ENCODE data around the gene KCNG3. TPM values are rescaled to one million over a fixed set of nuclear protein-coding genes. Genes with fewer than 3 reads are reported as not detected.

KCNG3 gene
- polyA plus RNA-seq, 3 donors = not detected

DNA sequence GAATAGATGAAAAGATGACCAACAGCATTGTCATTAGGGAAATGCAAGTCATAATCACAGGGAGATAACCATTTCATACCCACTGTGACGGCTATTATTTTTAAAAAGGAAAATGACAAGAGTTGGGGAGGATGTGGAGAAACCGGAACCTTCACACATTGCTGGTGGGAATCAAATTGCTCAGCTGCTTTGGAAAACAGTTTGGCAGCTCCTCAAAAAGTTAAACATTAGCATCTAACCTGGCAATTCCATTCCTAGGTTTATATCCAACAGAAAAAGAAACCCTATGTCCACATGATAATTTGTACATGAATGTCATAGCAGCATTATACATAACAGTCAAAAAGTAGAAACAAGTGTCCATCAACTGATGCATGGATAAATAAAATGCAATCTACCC lies 58.2 kb downstream of the KCNG3 start:
- Mint-ChIP-seq H3K27me3 (ENCODE audit: low read depth in 3 of 3) (peaks cover 0 to 9% (median 7%) of the 10 kb centered on the region in 3 donors), H3K36me3 (no peaks in the 10 kb centered on the region), H3K4me3 (no peak overlapping the region), H3K9me3 (peaks cover 0 to 2% (median 0%) of the 10 kb centered on the region in 7 donors), H3K27ac (no peak overlapping the region), H3K4me1 (no peaks in the 10 kb centered on the region)
- Histone ChIP-seq H3K27ac (ENCODE audit: low read depth in 1 of 2, low read length in 2 of 2) (no peak overlapping the region), H3K9ac (ENCODE audit: insufficient read depth, low read length, poor library complexity, severe bottlenecking) (no peak overlapping the region), H2AFZ (ENCODE audit: insufficient read depth, low read depth, low read length, poor library complexity, severe bottlenecking) (no peak overlapping the region), H3K79me2 (ENCODE audit: insufficient read depth, low read length) (no peaks in the 10 kb centered on the region), H4K20me1 (ENCODE audit: insufficient read depth, low read length) (no peaks in the 10 kb centered on the region), H3K4me3 (replicated peaks in 1 of 3; ENCODE audit: low read depth in 2 of 3, low read length in 3 of 3) (no peak overlapping the region), H3K36me3 (replicated peaks in 1 of 2; ENCODE audit: control insufficient read depth in 1 of 2, insufficient read depth in 2 of 2, low read length in 2 of 2) (no peaks in the 10 kb centered on the region), H3K4me2 (replicated peaks; ENCODE audit: extremely low read depth, low read length, poor library complexity, severe bottlenecking) (no peak overlapping the region), H3K9me3 (replicated peaks in 1 of 2; ENCODE audit: control insufficient read depth in 1 of 2, insufficient read depth in 1 of 2, low read length in 2 of 2) (no peaks in the 10 kb centered on the region), H3K27me3 (ENCODE audit: control insufficient read depth in 2 of 2, insufficient read depth in 2 of 2, low read length in 2 of 2) (peaks cover 2 to 3% of the 10 kb centered on the region in 2 donors), H3K4me1 (ENCODE audit: control insufficient read depth in 1 of 2, insufficient read depth in 2 of 2, low read length in 2 of 2) (no peaks in the 10 kb centered on the region)
- no peak for DNase-seq
- TF ChIP-seq, protein P1, sequence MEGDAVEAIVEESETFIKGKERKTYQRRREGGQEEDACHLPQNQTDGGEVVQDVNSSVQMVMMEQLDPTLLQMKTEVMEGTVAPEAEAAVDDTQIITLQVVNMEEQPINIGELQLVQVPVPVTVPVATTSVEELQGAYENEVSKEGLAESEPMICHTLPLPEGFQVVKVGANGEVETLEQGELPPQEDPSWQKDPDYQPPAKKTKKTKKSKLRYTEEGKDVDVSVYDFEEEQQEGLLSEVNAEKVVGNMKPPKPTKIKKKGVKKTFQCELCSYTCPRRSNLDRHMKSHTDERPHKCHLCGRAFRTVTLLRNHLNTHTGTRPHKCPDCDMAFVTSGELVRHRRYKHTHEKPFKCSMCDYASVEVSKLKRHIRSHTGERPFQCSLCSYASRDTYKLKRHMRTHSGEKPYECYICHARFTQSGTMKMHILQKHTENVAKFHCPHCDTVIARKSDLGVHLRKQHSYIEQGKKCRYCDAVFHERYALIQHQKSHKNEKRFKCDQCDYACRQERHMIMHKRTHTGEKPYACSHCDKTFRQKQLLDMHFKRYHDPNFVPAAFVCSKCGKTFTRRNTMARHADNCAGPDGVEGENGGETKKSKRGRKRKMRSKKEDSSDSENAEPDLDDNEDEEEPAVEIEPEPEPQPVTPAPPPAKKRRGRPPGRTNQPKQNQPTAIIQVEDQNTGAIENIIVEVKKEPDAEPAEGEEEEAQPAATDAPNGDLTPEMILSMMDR (IDR thresholded peaks at IDR 0.05) = no peak
- WGBS (ENCODE audit: insufficient coverage) = no CpG with 5 or more reads among the region's 2 CpGs
- intact Hi-C loops (cut with micrococcal nuclease) = no loop called here

- WGBS (ENCODE audit: insufficient coverage) = 100% methylated on average over 2 of the region's 4 CpGs
- H3K9ac ChIP-seq (ENCODE audit: insufficient read depth, low read length, poor library complexity, severe bottlenecking) = no peak overlapping the region
- no peak overlapping the region for H3K4me3 Mint-ChIP-seq
- intact Hi-C loops (cut with micrococcal nuclease) = no loop called here
- H2AFZ ChIP-seq (ENCODE audit: insufficient read depth, low read depth, low read length, poor library complexity, severe bottlenecking) = no peak overlapping the region
- no peak overlapping the region for H3K4me2 ChIP-seq (replicated peaks; ENCODE audit: extremely low read depth, low read length, poor library complexity, severe bottlenecking)
- no peaks in the 10 kb centered on the region for H3K36me3 ChIP-seq (replicated peaks in 1 of 2; ENCODE audit: control insufficient read depth in 1 of 2, insufficient read depth in 2 of 2, low read length in 2 of 2)
- no peak overlapping the region for H3K27ac Mint-ChIP-seq
- no peak overlapping the region for H3K27ac ChIP-seq (ENCODE audit: low read depth in 1 of 2, low read length in 2 of 2)
- H3K9me3 ChIP-seq (replicated peaks in 1 of 2; ENCODE audit: control insufficient read depth in 1 of 2, insufficient read depth in 1 of 2, low read length in 2 of 2) = no peaks in the 10 kb centered on the region
- no peaks in the 10 kb centered on the region for H3K27me3 ChIP-seq (ENCODE audit: control insufficient read depth in 2 of 2, insufficient read depth in 2 of 2, low read length in 2 of 2)
- no peaks in the 10 kb centered on the region for H3K36me3 Mint-ChIP-seq
- H3K79me2 ChIP-seq (ENCODE audit: insufficient read depth, low read length) = no peaks in the 10 kb centered on the region
- TF ChIP-seq, protein P1 (IDR thresholded peaks at IDR 0.05) = no peak
- no peak for DNase-seq
- H3K4me3 ChIP-seq (replicated peaks in 1 of 3; ENCODE audit: low read depth in 2 of 3, low read length in 3 of 3) = no peak overlapping the region
- H3K4me1 Mint-ChIP-seq = no peaks in the 10 kb centered on the region
- H4K20me1 ChIP-seq (ENCODE audit: insufficient read depth, low read length) = no peaks in the 10 kb centered on the region
- H3K27me3 Mint-ChIP-seq (ENCODE audit: low read depth in 3 of 3) = peaks cover 3 to 9% (median 7%) of the 10 kb centered on the region in 3 donors
- H3K4me1 ChIP-seq (ENCODE audit: control insufficient read depth in 1 of 2, insufficient read depth in 2 of 2, low read length in 2 of 2) = no peaks in the 10 kb centered on the region
- H3K9me3 Mint-ChIP-seq = peaks cover 0 to 2% (median 0%) of the 10 kb centered on the region in 7 donors
Measured at GRCh38 chr2:42430188-42430587, 63.6 kb downstream of the KCNG3 start.
